K562 (cell line): Measurements from ENCODE around the gene PLCG2. TPM values are rescaled to one million over a fixed set of nuclear protein-coding genes. Genes with fewer than 3 reads are reported as not detected.

Source experiments
- ATAC-seq: fragments of 200-7000 bp; cut with Tn5 transposase; 3 replicates; pipeline ENCODE4 v1.9.1; 2020; ENCODE audit warnings: moderate library complexity
- BruUV-seq: library from RNA; stranded (reverse); fragments of 400-500 nt; replicated peaks from 2 replicates; lab custom pipeline; 2021; lab: Mats Ljungman, UMichigan
- CTCF ChIA-PET: fragments of 300-600 bp; formaldehyde crosslinking; extraction: SDS; loops from one replicate; lab custom pipeline; 2021; ENCODE audit warnings: low intra/inter-chr PET ratio; lab: Yijun Ruan, JAX
- POLR2A ChIA-PET: fragments of 300-600, 350-650 bp; sonication (Branson Sonifier 250); formaldehyde crosslinking; extraction: SDS; loops from one replicate; lab custom pipeline; 2021; ENCODE audit warnings: antibody characterized with exemption, inconsistent platforms; lab: Yijun Ruan, JAX
- DNase-seq, 4 experiments: peaks; one replicate each; pipeline versions ENCODE4 v3.0.0 to v3.0.0-alpha.2; 2011 to 2018; ENCODE audit warnings: low spot score in 3 of 4, mixed read lengths in 3 of 4; ENCODE audit errors: extremely low read depth in 1 of 4
- FAIRE-seq: peaks from 2 replicates; lab custom pipeline; 2011; peaks lifted over from hg19 to GRCh38; lab: Jason Lieb, UNC
- H2AFZ ChIP-seq: 2 replicates; pipeline ENCODE4 v1.6.0; 2011; ENCODE audit warnings: low read depth, low read length, control low read depth, inconsistent platforms
- H3K27ac ChIP-seq: fragments of 200-600 bp; 3 replicates; pipeline ENCODE4 v1.8.0; 2011; ENCODE audit warnings: low read depth, mild to moderate bottlenecking, control low read depth, inconsistent platforms, low read length, moderate library complexity, mixed read lengths; ENCODE audit errors: extremely low read depth
- H3K27me3 ChIP-seq, 2 experiments: fragments of 300-600 bp in 1 of 2; 2 replicates in 1 of 2; 3 replicates in 1 of 2; pipeline versions ENCODE4 v1.6.0 to v1.8.0; 2011; ENCODE audit warnings: inconsistent platforms in 2 of 2, low read length in 2 of 2, mild to moderate bottlenecking in 1 of 2, mixed read lengths in 1 of 2, moderate library complexity in 1 of 2; ENCODE audit not compliant: control insufficient read depth in 2 of 2, insufficient read depth in 2 of 2
- H3K36me3 ChIP-seq: fragments of 300-600 bp; 3 replicates; pipeline ENCODE4 v1.8.0; 2011; ENCODE audit warnings: mild to moderate bottlenecking, low read length, inconsistent platforms; ENCODE audit not compliant: control insufficient read depth, insufficient read depth
- H3K4me1 ChIP-seq, 2 experiments: fragments of 200-600 bp in 1 of 2; replicated peaks in 1 of 2; 2 replicates in 1 of 2; 3 replicates in 1 of 2; pipeline versions ENCODE4 v1.5.1 to v1.8.0; 2011; ENCODE audit warnings: inconsistent platforms in 2 of 2, low read length in 2 of 2, mild to moderate bottlenecking in 1 of 2, mixed read lengths in 1 of 2, moderate library complexity in 1 of 2; ENCODE audit not compliant: control insufficient read depth in 2 of 2, insufficient read depth in 2 of 2
- H3K4me2 ChIP-seq: 2 replicates; pipeline ENCODE4 v1.6.1; 2011; ENCODE audit warnings: low read length, control low read depth, inconsistent platforms, mixed read lengths; ENCODE audit not compliant: insufficient read depth
- H3K4me3 ChIP-seq: fragments of 200-600 bp; sonication (generic), shearing (Covaris generic); 2 replicates; pipeline ENCODE4 v1.5.1; 2016; ENCODE audit warnings: control low read depth, inconsistent platforms
- H3K79me2 ChIP-seq: fragments of 200-600 bp; 3 replicates; pipeline ENCODE4 v1.8.0; 2011; ENCODE audit warnings: low read length, inconsistent platforms; ENCODE audit not compliant: control insufficient read depth, insufficient read depth
- H3K9ac ChIP-seq, 2 experiments: 2 replicates each; pipeline versions ENCODE4 v1.6.0 to v1.6.1; 2011; ENCODE audit warnings: low read depth in 2 of 2, low read length in 2 of 2, control low read depth in 1 of 2, inconsistent platforms in 1 of 2, mild to moderate bottlenecking in 1 of 2, mixed read lengths in 1 of 2; ENCODE audit not compliant: insufficient read depth in 1 of 2
- H3K9me1 ChIP-seq: one replicate; pipeline ENCODE4 v1.6.0; 2011; ENCODE audit warnings: inconsistent platforms, mild to moderate bottlenecking, low read length, moderate library complexity; ENCODE audit not compliant: control insufficient read depth, insufficient read depth
- H3K9me3 ChIP-seq: replicated peaks from 2 replicates; pipeline ENCODE4 v1.5.1; 2011; ENCODE audit warnings: low read depth, low read length, inconsistent platforms; ENCODE audit not compliant: control insufficient read depth, insufficient read depth
- H4K20me1 ChIP-seq: replicated peaks from 2 replicates; pipeline ENCODE4 v1.6.1; 2011; ENCODE audit warnings: low read length, inconsistent platforms, mixed read lengths; ENCODE audit not compliant: control insufficient read depth, insufficient read depth
- ADNP ChIP-seq: fragments of 200-800 bp; sonication (Bioruptor generic); IDR thresholded peaks from 2 replicates; pipeline ENCODE4 v1.6.1; 2016; ENCODE audit warnings: missing genetic modification characterization, missing compliant biosample characterization
- BCOR ChIP-seq: fragments of 450-650 bp; IDR thresholded peaks from 2 replicates; pipeline ENCODE4 v1.6.1; 2016
- CHD4 ChIP-seq: fragments of 200-600 bp; sonication (generic); IDR thresholded peaks from 3 replicates; pipeline ENCODE4 v1.6.1; 2012; ENCODE audit warnings: low read depth, mild to moderate bottlenecking, mixed read lengths, low read length, inconsistent platforms; ENCODE audit not compliant: insufficient read depth, insufficient replicate concordance, poor library complexity, severe bottlenecking
- GABPA ChIP-seq: fragments of 200-800 bp; sonication (Bioruptor generic); conservative IDR thresholded peaks from 2 replicates; pipeline ENCODE4 v1.6.1; 2016; ENCODE audit warnings: low read depth, missing genetic modification characterization, missing compliant biosample characterization
- GABPB1 ChIP-seq: sonication (generic); formaldehyde crosslinking; IDR thresholded peaks from 2 replicates; pipeline ENCODE4 v1.8.0; 2022; ENCODE audit warnings: mild to moderate bottlenecking, missing genetic modification reagents
- GTF2E2 ChIP-seq: fragments of 200-800 bp; sonication (Bioruptor generic); IDR thresholded peaks from 2 replicates; pipeline ENCODE4 v1.6.1; 2016; ENCODE audit warnings: missing genetic modification characterization, missing compliant biosample characterization
- HIVEP1 ChIP-seq: fragments of 250-450 bp; sonication (Bioruptor Pico); IDR thresholded peaks from 2 replicates; pipeline ENCODE4 v1.4.0; 2020; ENCODE audit warnings: mild to moderate bottlenecking
- KDM1A ChIP-seq, 2 experiments: fragments of 450-650 bp; IDR thresholded peaks; 2 replicates each; pipeline ENCODE4 v1.6.1; 2016; ENCODE audit warnings: mild to moderate bottlenecking in 2 of 2
- NUFIP1 ChIP-seq: fragments of 450-650 bp; IDR thresholded peaks from 2 replicates; pipeline ENCODE4 v1.6.1; 2018; ENCODE audit not compliant: partially characterized antibody
- PKNOX1 ChIP-seq: fragments of 450-650 bp; IDR thresholded peaks from 2 replicates; pipeline ENCODE4 v1.6.1; 2016
- RBM15 ChIP-seq: fragments of 200-400 bp; formaldehyde crosslinking; IDR thresholded peaks from 2 replicates; pipeline ENCODE4 v1.6.1; 2018; ENCODE audit warnings: mild to moderate bottlenecking, low read length, moderate library complexity; ENCODE audit not compliant: insufficient read depth
- RBM25 ChIP-seq: fragments of 200-400 bp; formaldehyde crosslinking; IDR thresholded peaks from 2 replicates; pipeline ENCODE4 v1.6.1; 2018; ENCODE audit warnings: low read length, low read depth, moderate library complexity; ENCODE audit not compliant: severe bottlenecking
- SMARCA5 ChIP-seq: fragments of 450-650 bp; IDR thresholded peaks from 2 replicates; pipeline ENCODE4 v1.6.1; 2016
- SP1 ChIP-seq: sonication (generic); formaldehyde crosslinking; IDR thresholded peaks from 2 replicates; pipeline ENCODE4 v1.8.1; 2022; ENCODE audit warnings: mild to moderate bottlenecking, missing genetic modification reagents
- TRIM28 ChIP-seq: fragments of 450-650 bp; IDR thresholded peaks from 2 replicates; pipeline ENCODE4 v1.6.1; 2017
- ZFP36 ChIP-seq: fragments of 150-350 bp; IDR thresholded peaks from 2 replicates; pipeline ENCODE4 v1.6.1; 2018; ENCODE audit warnings: low read length, low read depth; ENCODE audit not compliant: partially characterized antibody
- ZNF3 ChIP-seq: fragments of 250-450 bp; sonication (Bioruptor Pico); IDR thresholded peaks from 2 replicates; pipeline ENCODE4 v1.5.0; 2021; ENCODE audit warnings: mild to moderate bottlenecking, moderate library complexity
- ZNF431 ChIP-seq: sonication (generic); formaldehyde crosslinking; IDR thresholded peaks from 2 replicates; pipeline ENCODE4 v1.8.0; 2022; ENCODE audit warnings: mild to moderate bottlenecking, missing genetic modification reagents
- WGBS: fragments of 100-300 bp; shearing (Covaris generic); methylation state at CpG from one replicate; pipeline ENCODE4 v1.1.6; 2016; ENCODE audit warnings: low coverage, mixed read lengths; ENCODE audit not compliant: insufficient coverage; ENCODE audit errors: missing lambda C conversion rate; 5-methylcytosine and 5-hydroxymethylcytosine counted together
- in situ Hi-C: fragments of 300-500 bp; cut with MboI; formaldehyde crosslinking; loops from 4 replicates; pipeline ENCODE4 v1.15.0; 2018; ENCODE audit warnings: inconsistent platforms, mixed read lengths
- intact Hi-C: fragments of 100-400 bp; cut with micrococcal nuclease; formaldehyde crosslinking; loops from 2 replicates; pipeline ENCODE4 v1.14.2; 2022
- polyA plus RNA-seq, 8 experiments: library from polyadenylated mRNA; depleted of rRNA in 4 of 8; stranded (reverse) in 5 of 8; unstranded in 3 of 8; fragments of >200 nt; fragmentation: Nextera tagmentation in 2 of 8; fragmentation: Illumina TruSeq in 1 of 8; extraction: Ambion mirVana in 2 of 8; extraction: Trizol in 1 of 8; gene quantifications; 2 replicates each; pipeline versions ENCODE4 v1.2.1 to v1.2.3, GENCODE V29; 2011 to 2014; ENCODE audit warnings: inconsistent platforms in 1 of 8, missing spikeins in 1 of 8
- total RNA-seq, 7 experiments: library from RNA; depleted of rRNA in 6 of 7; stranded (reverse); fragments of >200 nt in 6 of 7; fragmentation: Illumina TruSeq in 2 of 7; extraction: Trizol in 2 of 7; gene quantifications; 2 replicates each; pipeline versions ENCODE4 v1.2.1 to v1.2.3, GENCODE V29; 2011 to 2021; ENCODE audit warnings: low replicate concordance in 1 of 7

Gene PLCG2
- total and polyA plus RNA-seq, 9 of the 15 experiments (the other 6 are each of a cell fraction or from before 2014, with no cell fraction given), result 0.94 to 7.1 (median 3.1) TPM

DNA sequence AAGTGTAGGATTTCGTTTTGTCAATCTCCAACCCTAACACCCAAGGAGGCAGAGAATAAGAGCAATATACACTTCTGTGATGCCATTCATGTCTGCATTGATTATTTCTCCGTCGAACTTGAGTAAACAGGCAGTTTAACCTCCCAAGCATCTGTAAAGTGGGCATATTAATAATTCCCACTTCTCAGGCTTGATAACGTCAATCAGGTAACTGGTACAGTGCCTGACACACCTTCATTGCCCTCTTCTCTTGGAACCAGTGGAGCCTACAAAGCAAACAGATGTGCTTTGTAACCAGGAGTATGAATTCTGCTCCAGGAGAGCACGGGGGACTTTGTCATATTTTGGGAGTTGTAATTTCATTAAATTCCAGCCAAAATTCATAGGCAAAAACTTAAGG lies 32.5 kb upstream of the PLCG2 start:
- peak overlapping the region in 1 of 2 experiments; percentile 6; a peak in 1 of 4 replicates for H3K9ac ChIP-seq
- peak; percentile 19 for FAIRE-seq
- 20% methylated on average over 5 of the region's 5 CpGs for WGBS

More for the DNA sequence above, 32.5 kb upstream of the PLCG2 start:
- no peaks in the 10 kb centered on the region for H3K36me3 ChIP-seq
- peaks cover 20 to 27% of the 10 kb centered on the region in 2 experiments for H3K4me1 ChIP-seq
- TF ChIP-seq HIVEP1 (CRISPR knock-in tag) (no peak), RBM15 (no peak), ZFP36 (no peak), NUFIP1 (no peak), ZNF3 (CRISPR knock-in tag) (peak; percentile 65), TRIM28 (no peak), GTF2E2 (tag) (0 out of 2 replicates have a peak, but pooled peaks have one; percentile 15), CHD4 (peak; percentile 49), PKNOX1 (0 out of 2 replicates have a peak, but pooled peaks have one; percentile 1), KDM1A (IDR thresholded peaks at IDR 0.05) (peak in 1 of 2 experiments; percentile 47; a peak in 1 of 4 replicates), SMARCA5 (peak; percentile 35; the same call in 1 of the 2 replicates), ADNP (tag) (peak; percentile 45; the same call in 1 of the 2 replicates), ZNF431 (CRISPR knock-in tag) (no peak; the same call in 1 of the 2 replicates), GABPA (tag) (peak; percentile 71), BCOR (peak; percentile 75; the same call in 1 of the 2 replicates), RBM25 (peak; percentile 76), SP1 (peak; percentile 3; the same call in 1 of the 2 replicates), GABPB1 (peak; percentile 5; the same call in 1 of the 2 replicates)
- TF ChIP-seq, all 486 proteins: peak for 12
- ChIA-PET POLR2A (no interaction called here), CTCF (no interaction called here)
- H3K27me3 ChIP-seq, result no peaks in the 10 kb centered on the region
- BruUV-seq, result no TSS peak
- H3K9me1 ChIP-seq, result no peaks in the 10 kb centered on the region
- peaks cover 6% of the 10 kb centered on the region for H3K9me3 ChIP-seq
- no peaks in the 10 kb centered on the region for H4K20me1 ChIP-seq
- DNase-seq, result no peak
- H3K27ac ChIP-seq, result no peak overlapping the region
- H3K79me2 ChIP-seq, result no peaks in the 10 kb centered on the region
- peak overlapping the region; percentile 75 for H3K4me2 ChIP-seq
- intact Hi-C loops (no loop called here), in situ Hi-C loops (loop anchor here (25.0 kb wide), 2 partner anchors 734 to 1209 kb away; partner anchors contain the start of genes CENPN, CMC2 and DYNLRB2)
- no peak; the same call in 2 of the 3 replicates for ATAC-seq
- H3K4me3 ChIP-seq, result peak overlapping the region; percentile 19
- H2AFZ ChIP-seq, result peak overlapping the region; percentile 95
